GM12878 (cell line): ENCODE measurements around the gene RFPL2. TPM values are rescaled to one million over a fixed set of nuclear protein-coding genes. Genes with fewer than 3 reads are reported as not detected.

Experiments used
- ATAC-seq: fragments of 200-7000 bp; cut with Tn5 transposase; 3 replicates; pipeline ENCODE4 v1.9.1; 2020; ENCODE audit warnings: mild to moderate bottlenecking, moderate library complexity
- BruUV-seq: library from RNA; stranded (reverse); fragments of 400-500 nt; replicated peaks from 2 replicates; lab custom pipeline; 2021; lab: Mats Ljungman, UMichigan
- CTCF ChIA-PET: fragments of 300-600 bp; sonication (Branson Sonifier 250); formaldehyde crosslinking; extraction: SDS; loops from one replicate; lab custom pipeline; 2021; ENCODE audit warnings: inconsistent platforms; lab: Yijun Ruan, JAX
- POLR2A ChIA-PET: fragments of 350-600 bp; formaldehyde crosslinking; extraction: SDS; loops from one replicate; lab custom pipeline; 2021; ENCODE audit warnings: inconsistent platforms; lab: Charles Lee
- RAD21 ChIA-PET: fragments of 300-600 bp; sonication (Branson Sonifier 250); formaldehyde crosslinking; loops from one replicate; lab custom pipeline; 2023; ENCODE audit warnings: antibody characterized with exemption; ENCODE audit not compliant: unreplicated experiment; lab: Charles Lee
- SMC1A ChIA-PET: fragments of 300-600 bp; sonication (Branson Sonifier 250); formaldehyde crosslinking; loops from one replicate; lab custom pipeline; 2023; ENCODE audit not compliant: unreplicated experiment, uncharacterized antibody; lab: Charles Lee
- DNase-seq: peaks from one replicate; pipeline ENCODE4 v3.0.0-alpha.2; 2011; ENCODE audit warnings: low read depth, low spot score
- FAIRE-seq: peaks from 3 replicates; lab custom pipeline; 2011; peaks lifted over from hg19 to GRCh38; lab: Jason Lieb, UNC
- H2AFZ ChIP-seq: 2 replicates; pipeline ENCODE4 v1.6.0; 2011; ENCODE audit warnings: low read depth, low read length, control low read depth; ENCODE audit not compliant: control insufficient read depth
- H3K27ac ChIP-seq: 2 replicates; pipeline ENCODE4 v1.5.1; 2011; ENCODE audit warnings: control low read depth; ENCODE audit not compliant: control insufficient read depth, insufficient read depth
- H3K27me3 ChIP-seq, 2 experiments: replicated peaks in 1 of 2; 2 replicates each; pipeline versions ENCODE4 v1.6.0 to v1.6.1; 2011; ENCODE audit warnings: low read length in 1 of 2; ENCODE audit not compliant: control insufficient read depth in 2 of 2, insufficient read depth in 2 of 2
- H3K36me3 ChIP-seq, 2 experiments: 2 replicates each; pipeline ENCODE4 v1.5.1; 2011; ENCODE audit warnings: low read length in 1 of 2; ENCODE audit not compliant: control insufficient read depth in 2 of 2, insufficient read depth in 2 of 2
- H3K4me1 ChIP-seq: 2 replicates; pipeline ENCODE4 v1.6.1; 2011; ENCODE audit warnings: mild to moderate bottlenecking, low read length, moderate library complexity, mixed read lengths; ENCODE audit not compliant: control insufficient read depth, insufficient read depth
- H3K4me2 ChIP-seq: 2 replicates; pipeline ENCODE4 v1.6.0; 2011; ENCODE audit warnings: control low read depth; ENCODE audit not compliant: control insufficient read depth, insufficient read depth
- H3K4me3 ChIP-seq: fragments of 200-600 bp; sonication (generic); 2 replicates; pipeline ENCODE4 v1.5.1; 2016
- H3K79me2 ChIP-seq: 2 replicates; pipeline ENCODE4 v1.6.0; 2011; ENCODE audit warnings: low read length; ENCODE audit not compliant: control insufficient read depth, insufficient read depth
- H3K9ac ChIP-seq: 2 replicates; pipeline ENCODE4 v1.8.0; 2011; ENCODE audit warnings: low read length, control low read depth, mixed read lengths; ENCODE audit not compliant: control insufficient read depth, insufficient read depth
- H3K9me3 ChIP-seq: replicated peaks from 3 replicates; pipeline ENCODE4 v1.5.1; 2011; ENCODE audit warnings: mild to moderate bottlenecking, low read length; ENCODE audit not compliant: control insufficient read depth, insufficient read depth
- H4K20me1 ChIP-seq: 2 replicates; pipeline ENCODE4 v1.6.0; 2011; ENCODE audit not compliant: control insufficient read depth, insufficient read depth
- EED ChIP-seq: sonication (generic); IDR thresholded peaks from 2 replicates; pipeline ENCODE4 v1.6.1; 2016; ENCODE audit warnings: antibody characterized with exemption, low read depth
- POLR2A ChIP-seq: IDR thresholded peaks from 2 replicates; pipeline ENCODE4 v1.6.1; 2011; ENCODE audit warnings: low read depth, mild to moderate bottlenecking, low read length
- PRDM15 ChIP-seq: fragments of 450-650 bp; formaldehyde crosslinking; IDR thresholded peaks from 2 replicates; pipeline ENCODE4 v1.4.0; 2020; ENCODE audit warnings: mild to moderate bottlenecking, moderate library complexity
- SMC3 ChIP-seq: IDR thresholded peaks from 2 replicates; pipeline ENCODE4 v1.6.1; 2011; ENCODE audit warnings: low read length, improper control_type of control experiment, borderline replicate concordance
- WGBS: methylation state at CpG from one replicate; pipeline ENCODE4 v1.1.6; 2016; ENCODE audit warnings: low lambda C conversion rate; ENCODE audit not compliant: insufficient replicate concordance, insufficient coverage; ENCODE audit errors: missing lambda C conversion rate; 5-methylcytosine and 5-hydroxymethylcytosine counted together
- in situ Hi-C: fragments of 300-500 bp; cut with MboI; formaldehyde crosslinking; loops from 9 replicates; pipeline ENCODE4 v1.14.3; 2018; ENCODE audit warnings: mixed read lengths
- intact Hi-C: fragments of 100-400 bp; cut with micrococcal nuclease; formaldehyde crosslinking; loops from one replicate; pipeline ENCODE4 v1.14.2; 2022; ENCODE audit not compliant: unreplicated experiment
- polyA plus RNA-seq, 11 experiments: library from polyadenylated mRNA; depleted of rRNA in 4 of 11; unstranded in 6 of 11; stranded (reverse) in 5 of 11; fragments of >200 nt; fragmentation: Nextera tagmentation in 4 of 11; fragmentation: Illumina TruSeq in 1 of 11; extraction: Ambion mirVana in 4 of 11; extraction: Trizol in 1 of 11; gene quantifications; 1 replicate in 1 of 11; 2 replicates in 10 of 11; pipeline versions ENCODE4 v1.2.1 to v1.2.3, GENCODE V29; 2011 to 2016; ENCODE audit warnings: inconsistent platforms in 2 of 11, missing spikeins in 2 of 11, low read depth in 1 of 11
- total RNA-seq, 4 experiments: library from RNA; depleted of rRNA in 3 of 4; stranded (reverse); fragments of >200 nt in 3 of 4; fragmentation: Illumina TruSeq in 1 of 4; extraction: Trizol in 1 of 4; gene quantifications; 2 replicates each; pipeline versions ENCODE4 v1.2.1 to v1.2.3, GENCODE V29; 2013 to 2021
- TF ChIP-seq, protein P1 (sequence below): IDR thresholded peaks from 2 replicates; pipeline ENCODE4 v1.6.1; 2012; ENCODE audit warnings: low read depth, low read length, improper control_type of control experiment

Gene RFPL2
- total and polyA plus RNA-seq, 10 of the 15 experiments (the other 5 are each of a cell fraction or from before 2014, with no cell fraction given), result not detected

- no peak for TF ChIP-seq PRDM15
- TF ChIP-seq POLR2A, result no peak
- TF ChIP-seq, protein P1, sequence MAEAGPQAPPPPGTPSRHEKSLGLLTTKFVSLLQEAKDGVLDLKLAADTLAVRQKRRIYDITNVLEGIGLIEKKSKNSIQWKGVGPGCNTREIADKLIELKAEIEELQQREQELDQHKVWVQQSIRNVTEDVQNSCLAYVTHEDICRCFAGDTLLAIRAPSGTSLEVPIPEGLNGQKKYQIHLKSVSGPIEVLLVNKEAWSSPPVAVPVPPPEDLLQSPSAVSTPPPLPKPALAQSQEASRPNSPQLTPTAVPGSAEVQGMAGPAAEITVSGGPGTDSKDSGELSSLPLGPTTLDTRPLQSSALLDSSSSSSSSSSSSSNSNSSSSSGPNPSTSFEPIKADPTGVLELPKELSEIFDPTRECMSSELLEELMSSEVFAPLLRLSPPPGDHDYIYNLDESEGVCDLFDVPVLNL, result no peak
Measured at GRCh38 chr22:32204856-32205722, at the start of gene RFPL2 (continued).

DNA sequence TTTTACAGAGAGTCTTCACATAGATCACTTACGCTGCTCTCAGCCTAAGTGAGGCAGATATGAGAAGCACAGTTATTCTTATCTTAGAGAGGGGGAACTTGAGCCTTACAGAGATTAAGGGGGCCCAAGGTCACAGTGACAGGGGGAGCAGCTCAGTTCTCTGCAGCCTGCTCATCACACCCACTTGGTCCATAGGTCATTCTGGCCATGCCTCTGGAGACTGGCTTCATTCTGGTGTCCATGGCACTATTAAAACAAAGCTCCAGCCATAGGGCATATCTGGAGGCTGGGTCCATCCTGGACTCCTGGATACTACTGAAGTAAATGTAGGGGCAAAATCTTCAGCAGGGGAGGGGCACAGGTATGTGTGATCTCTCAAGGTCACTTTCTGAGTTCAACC is 44.4 kb upstream of the RFPL2 start:
- H4K20me1 ChIP-seq, result no peaks in the 10 kb centered on the region
- ChIA-PET RAD21 (no interaction called here), CTCF (no interaction called here), SMC1A (no interaction called here), POLR2A (no interaction called here)
- H3K36me3 ChIP-seq, result no peaks in the 10 kb centered on the region
- H2AFZ ChIP-seq, result no peak overlapping the region
- WGBS, result 33% methylated on average over 1 of the region's 1 CpG
- H3K27ac ChIP-seq, result no peak overlapping the region
- BruUV-seq, result no TSS peak
- peaks cover 1 to 3% of the 10 kb centered on the region in 2 experiments; a peak in 2 of 4 replicates for H3K27me3 ChIP-seq
- intact Hi-C loops (no loop called here), in situ Hi-C loops (no loop called here)
- H3K4me3 ChIP-seq, result no peak overlapping the region
- TF ChIP-seq SMC3 (no peak), EED (no peak)
- H3K9me3 ChIP-seq, result no peaks in the 10 kb centered on the region
- no peak for FAIRE-seq
- no peak for ATAC-seq
- no peaks in the 10 kb centered on the region for H3K4me1 ChIP-seq
- no peaks in the 10 kb centered on the region for H3K79me2 ChIP-seq
- H3K9ac ChIP-seq, result no peak overlapping the region
- DNase-seq, result no peak
- H3K4me2 ChIP-seq, result no peak overlapping the region
